Gastrocnemius medialis (tissue), 4 donors: ENCODE data around the gene DAAM1.

Source experiments
- POLR2A ChIP-seq, 2 donors: fragments of 450-650 bp; IDR thresholded peaks; one replicate each; pipeline ENCODE4 v1.6.1; 2017; ENCODE audit warnings: antibody characterized with exemption in 2 of 2, mild to moderate bottlenecking in 2 of 2, moderate library complexity in 2 of 2
- TF ChIP-seq, protein P1 (sequence below), 5 experiments: fragments of 450-650 bp in 3 of 5; fragments of 200-600 bp in 2 of 5; sonication (generic) in 2 of 5; IDR thresholded peaks in 4 of 5; conservative IDR thresholded peaks in 1 of 5; 1 replicate in 4 of 5; 2 replicates in 1 of 5; pipeline ENCODE4 v1.5.1; 2016 to 2019; ENCODE audit warnings: antibody characterized with exemption in 5 of 5, mild to moderate bottlenecking in 3 of 5, moderate library complexity in 3 of 5

DNA sequence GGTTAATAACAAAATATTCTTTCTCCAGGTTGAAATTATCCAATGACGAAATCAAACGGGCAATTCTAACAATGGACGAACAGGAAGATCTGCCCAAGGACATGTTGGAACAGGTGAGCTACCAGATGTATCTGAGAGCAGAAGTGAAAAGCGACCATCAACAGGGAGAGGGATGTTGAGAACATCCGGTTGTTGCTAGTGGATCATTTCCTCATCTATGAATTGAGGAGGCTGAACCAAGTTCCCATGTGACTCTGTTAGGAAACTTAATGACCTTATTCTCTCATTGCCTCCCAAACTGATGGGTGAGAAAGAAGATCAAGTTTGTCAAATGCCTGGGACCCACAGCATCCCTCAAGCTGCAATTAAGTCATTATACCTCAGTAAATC is 159.0 kb downstream of the DAAM1 start:
- no peak for TF ChIP-seq POLR2A (IDR thresholded peaks at IDR 0.05)
- TF ChIP-seq, protein P1, sequence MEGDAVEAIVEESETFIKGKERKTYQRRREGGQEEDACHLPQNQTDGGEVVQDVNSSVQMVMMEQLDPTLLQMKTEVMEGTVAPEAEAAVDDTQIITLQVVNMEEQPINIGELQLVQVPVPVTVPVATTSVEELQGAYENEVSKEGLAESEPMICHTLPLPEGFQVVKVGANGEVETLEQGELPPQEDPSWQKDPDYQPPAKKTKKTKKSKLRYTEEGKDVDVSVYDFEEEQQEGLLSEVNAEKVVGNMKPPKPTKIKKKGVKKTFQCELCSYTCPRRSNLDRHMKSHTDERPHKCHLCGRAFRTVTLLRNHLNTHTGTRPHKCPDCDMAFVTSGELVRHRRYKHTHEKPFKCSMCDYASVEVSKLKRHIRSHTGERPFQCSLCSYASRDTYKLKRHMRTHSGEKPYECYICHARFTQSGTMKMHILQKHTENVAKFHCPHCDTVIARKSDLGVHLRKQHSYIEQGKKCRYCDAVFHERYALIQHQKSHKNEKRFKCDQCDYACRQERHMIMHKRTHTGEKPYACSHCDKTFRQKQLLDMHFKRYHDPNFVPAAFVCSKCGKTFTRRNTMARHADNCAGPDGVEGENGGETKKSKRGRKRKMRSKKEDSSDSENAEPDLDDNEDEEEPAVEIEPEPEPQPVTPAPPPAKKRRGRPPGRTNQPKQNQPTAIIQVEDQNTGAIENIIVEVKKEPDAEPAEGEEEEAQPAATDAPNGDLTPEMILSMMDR (IDR thresholded peaks at IDR 0.05 in 4 of 5, conservative IDR thresholded peaks at IDR 0.05 in 1 of 5), result no peak
